HG02938 (cell line): ENCODE data around the gene ROBO2.

ENCODE experiments used
- ATAC-seq: cut with Tn5 transposase; IDR thresholded peaks from one replicate; pipeline ENCODE4 v1.9.1; 2021; ENCODE audit warnings: mild to moderate bottlenecking, moderate library complexity; ENCODE audit not compliant: unreplicated experiment

ROBO2 gene

DNA sequence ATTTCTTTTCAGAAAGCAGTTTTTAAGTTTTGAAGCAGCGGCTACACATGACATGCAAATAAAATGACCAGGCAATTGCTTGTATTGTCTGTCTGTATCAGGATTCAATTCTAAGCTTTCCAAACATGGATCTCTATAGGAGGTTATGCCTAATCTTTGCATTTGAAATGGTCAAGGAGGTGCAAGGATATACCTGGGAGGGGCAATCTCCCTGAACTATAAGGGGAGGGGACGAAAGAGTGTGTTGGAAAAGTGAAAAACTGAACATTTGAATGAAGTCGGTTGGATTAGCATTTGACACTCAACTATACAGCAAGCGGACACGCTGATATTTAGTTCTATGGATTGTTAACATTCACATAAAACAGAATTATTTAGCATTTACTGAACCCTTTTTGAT is 11.7 kb downstream of the ROBO2 start:
- ATAC-seq: no peak

DNA sequence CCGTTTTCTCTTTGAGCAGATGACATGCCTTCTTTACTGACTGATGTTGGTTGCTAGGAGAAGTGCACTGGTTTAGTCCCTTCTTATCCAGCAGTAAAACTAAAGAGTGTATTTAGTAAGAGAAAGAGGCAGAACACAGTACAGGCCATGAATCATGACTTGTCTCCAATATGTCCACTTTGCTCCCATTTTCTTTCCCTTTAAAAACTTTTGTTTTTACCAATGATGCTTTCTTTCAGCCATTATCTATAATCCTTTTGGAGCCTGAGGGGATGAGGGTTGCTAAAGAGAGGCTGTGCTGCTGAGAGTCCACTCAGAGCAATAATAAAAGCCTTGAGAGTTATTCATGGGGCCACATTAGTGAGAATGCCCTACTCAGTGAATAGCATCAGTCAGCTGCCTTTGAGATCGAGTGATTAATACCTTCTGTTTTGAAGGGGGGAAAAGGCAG is 12.2 kb downstream of the ROBO2 start:
- no peak for ATAC-seq

DNA sequence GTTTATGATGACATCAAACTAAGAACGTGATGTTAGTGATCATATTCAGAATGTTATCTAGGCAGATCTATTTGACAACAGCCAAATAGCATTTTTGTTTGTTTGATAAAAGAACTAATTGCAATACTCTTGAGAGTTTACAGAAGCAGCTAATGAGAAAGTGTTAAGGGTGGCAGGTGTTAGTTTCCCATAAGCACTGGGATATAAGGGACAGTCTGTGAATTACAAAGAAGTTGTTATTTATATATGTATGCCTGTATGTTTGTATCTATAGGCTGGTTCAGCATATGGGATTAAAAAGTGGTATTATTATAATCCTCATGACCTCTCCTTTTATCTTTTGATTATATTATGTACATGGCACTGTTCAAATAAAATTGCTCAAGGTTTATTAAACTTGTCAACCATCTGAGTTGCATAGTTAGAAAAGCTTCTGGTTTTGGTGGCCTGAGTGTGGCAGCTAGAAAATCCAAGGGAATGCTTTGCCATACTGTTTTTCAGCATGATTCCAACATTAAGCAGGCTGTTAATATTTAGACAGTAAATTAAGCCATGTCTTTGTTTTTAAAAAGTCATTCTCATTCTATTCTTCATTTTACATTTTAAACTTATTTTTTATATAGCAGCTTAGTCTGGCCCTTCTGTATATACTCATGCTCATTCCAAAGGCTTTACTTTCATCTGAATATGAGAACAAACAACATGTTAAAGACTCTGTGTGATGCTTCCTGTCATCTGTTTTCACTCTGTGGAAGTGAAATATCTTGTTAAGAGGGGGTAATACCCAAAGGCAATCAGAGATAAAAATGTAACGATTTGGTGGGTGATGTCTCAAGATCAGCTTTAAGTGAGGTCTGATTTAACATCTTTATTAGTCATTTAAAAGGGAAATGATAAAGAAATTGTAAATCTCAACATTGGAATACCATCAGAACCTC is 13.1 kb downstream of the ROBO2 start:
- ATAC-seq: no peak

DNA sequence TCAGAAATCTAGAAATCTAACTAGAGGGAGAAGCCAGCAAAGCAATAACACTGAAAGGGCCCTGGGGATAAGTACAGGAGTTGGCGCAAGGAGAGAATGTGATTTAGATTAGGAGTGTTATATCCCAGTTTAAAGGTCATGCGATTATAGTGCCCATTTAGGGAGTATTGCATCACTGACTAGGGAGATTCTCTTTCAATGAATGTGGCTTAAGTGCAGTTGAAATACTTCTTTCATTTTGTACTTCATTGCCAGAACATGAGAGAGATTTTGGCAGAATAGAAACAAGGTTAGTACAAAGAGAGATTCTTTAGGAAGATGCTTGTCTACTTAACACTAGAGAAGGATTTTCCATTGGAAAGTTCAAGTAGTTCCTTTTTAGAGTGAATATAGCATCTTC is 13.9 kb downstream of the ROBO2 start:
- no peak for ATAC-seq

DNA sequence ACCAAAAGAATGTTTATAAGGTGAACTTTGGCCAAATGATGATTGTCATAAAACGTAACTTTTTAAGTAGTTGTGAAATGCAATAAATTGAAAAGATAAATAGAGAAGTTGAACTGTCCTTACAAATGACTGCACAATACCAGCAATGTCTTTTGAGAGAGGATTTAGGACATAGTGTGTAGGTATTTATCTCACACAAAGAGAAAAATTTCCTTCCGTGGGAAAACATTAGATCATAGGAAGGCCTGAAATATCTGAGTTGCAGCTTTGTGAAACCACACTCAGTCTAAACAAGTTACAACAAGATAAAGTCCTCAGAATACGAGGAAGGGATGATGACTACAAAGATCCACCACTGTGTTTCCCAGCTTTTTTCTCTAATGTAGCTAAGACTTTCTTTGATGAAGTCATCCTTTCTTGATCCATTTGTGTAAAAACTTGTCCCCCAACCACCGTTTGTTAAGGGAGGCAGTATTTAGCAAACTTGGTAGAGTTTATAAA is 16.0 kb downstream of the ROBO2 start:
- ATAC-seq: no peak

DNA sequence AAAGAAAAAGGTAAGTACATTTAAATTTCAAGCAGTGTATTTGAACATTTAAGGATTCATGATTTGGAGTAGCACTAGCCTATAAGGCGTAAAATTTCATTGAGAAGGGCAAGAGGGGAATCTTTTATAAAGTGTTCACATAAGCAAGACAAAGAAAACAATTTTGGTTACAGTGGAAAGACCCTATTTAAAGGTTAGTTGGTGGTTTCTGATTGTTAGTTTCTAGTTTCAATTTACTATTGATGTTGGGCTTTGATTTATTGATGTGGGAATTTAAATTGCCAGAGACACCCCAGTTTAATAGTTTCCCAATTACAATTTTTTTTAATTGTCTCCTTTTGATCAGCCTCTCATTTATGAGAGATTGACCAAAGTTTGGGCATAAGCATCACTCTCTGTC is 19.5 kb downstream of the ROBO2 start:
- no peak for ATAC-seq

DNA sequence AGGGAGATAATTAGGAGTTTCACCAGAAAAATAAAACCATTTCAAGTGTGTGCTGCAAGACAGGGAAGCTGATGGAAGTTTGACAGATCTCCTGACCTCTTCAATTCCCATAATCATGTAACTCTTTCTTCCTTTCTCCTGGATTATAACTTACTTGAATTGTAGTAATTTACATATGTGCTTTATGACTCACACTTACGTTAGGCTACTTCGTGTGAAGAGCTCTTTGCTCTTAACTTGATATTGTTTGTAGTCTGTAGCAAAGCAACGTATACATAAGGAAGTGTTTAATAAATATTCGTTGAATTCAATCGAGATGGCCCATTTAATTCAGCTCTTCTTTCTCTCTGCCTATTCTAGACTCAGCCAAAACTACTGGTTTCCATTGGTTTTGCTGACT is 23.5 kb downstream of the ROBO2 start:
- ATAC-seq: no peak

DNA sequence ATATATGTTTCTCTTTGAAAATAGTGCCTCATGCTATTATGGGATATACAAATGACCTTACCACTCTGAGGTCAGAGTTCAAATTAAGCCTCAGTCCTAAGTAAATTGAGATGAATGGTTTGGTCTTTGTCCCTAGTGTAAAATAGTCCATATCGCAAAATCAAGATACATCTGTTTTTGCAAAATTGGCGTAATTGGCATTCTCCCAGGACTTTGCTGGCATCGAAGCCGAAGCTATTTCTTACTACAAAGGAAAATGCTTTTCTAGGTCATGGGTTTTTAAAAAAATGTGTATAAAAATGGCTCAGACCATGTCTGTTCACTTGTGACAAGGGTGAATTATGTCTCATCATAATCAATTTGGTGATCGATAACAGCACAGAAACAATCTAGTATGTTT is 25.9 kb downstream of the ROBO2 start:
- ATAC-seq: no peak

DNA sequence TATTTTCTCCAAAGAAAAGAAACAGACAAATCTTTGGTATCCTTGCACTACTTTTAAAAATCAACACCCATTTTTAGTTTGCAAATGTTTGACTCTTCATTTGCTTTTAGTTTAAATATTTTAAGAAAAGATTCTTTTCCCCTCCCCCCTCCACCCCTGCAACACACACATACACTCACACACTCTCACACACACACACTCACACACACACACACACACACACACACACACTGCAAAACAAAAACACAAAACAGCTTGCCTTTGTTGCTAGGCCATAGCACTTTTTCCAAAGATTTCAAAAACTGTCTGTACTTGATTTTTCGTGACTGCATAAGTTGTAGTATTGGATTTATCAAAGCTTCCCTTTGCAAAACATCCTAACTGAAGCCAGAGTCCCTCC is 26.9 kb downstream of the ROBO2 start:
- ATAC-seq: no peak

DNA sequence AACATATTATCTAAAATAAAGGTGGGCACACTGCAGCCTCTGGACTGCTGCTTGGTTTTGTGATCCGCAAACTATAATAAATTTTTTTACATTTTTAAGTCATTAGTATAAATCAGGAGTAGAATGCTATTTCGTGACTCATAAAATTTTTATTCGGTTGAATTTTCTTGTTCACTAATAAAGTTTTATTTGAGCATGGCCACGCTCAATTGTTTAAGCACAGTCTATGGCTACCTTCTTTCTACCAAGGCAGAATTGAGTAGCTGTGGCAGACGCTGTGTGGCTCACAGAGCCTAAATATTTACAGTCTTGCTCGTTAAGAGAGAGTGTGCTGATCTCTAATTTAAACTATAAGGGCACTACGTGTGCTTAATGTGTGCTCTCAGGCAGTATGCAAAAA is 28.9 kb downstream of the ROBO2 start:
- no peak for ATAC-seq

DNA sequence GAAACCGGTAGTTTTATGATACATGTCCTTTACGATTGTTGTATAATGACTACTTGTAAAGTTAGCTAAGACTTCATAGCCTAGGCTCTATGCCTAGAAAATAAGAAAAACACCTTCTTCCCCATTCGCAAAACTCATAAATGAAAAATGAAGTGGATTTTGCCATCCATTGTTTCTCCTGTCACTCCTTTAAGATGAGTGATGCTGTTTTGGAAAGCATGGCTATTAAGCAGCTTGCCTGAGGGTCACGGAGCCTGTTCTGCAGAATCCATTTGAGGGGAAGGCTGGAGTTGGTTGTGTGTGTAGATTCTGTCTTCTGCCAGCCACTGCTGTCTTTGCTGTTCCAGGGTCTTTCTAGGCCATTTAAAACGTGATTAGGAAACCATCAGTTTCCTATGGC is 31.5 kb downstream of the ROBO2 start:
- ATAC-seq: no peak

DNA sequence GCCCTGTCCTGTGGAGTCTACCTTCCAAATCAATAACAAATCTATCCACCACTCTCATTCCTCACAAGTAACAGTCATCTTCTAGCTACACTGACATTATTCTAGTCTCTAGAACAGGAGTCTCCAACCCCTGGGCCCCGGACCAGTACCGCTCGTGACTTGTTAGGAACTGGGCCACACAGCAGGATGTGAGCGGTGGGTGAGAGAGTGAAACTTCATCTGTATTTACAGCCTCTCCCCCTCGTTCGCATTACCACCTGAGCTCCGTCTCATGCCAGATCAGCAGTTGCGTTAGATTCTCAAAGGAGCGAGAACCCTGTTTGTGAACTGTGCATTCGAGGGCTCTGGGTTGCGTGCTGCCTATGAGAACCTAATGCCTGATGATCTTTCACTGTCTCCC is 31.9 kb downstream of the ROBO2 start:
- ATAC-seq: no peak

DNA sequence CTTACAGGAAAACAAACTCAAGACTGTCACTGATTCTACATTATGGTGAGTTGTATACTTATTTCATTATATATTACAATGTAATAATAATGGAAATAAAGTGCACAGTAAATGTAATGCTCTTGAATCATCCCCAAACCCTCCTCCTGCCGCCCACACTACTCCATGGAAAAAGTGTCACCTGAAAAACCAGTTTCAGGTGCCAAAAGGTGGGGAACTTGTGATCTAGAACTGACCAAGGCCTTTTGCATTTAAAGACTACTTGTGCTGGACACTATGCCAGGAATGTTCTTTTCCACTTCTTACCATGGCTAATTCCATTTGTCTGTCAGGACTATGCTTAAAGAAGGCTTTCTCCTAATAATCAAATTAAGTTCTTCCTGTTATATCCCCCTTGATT is 32.3 kb downstream of the ROBO2 start:
- no peak for ATAC-seq

DNA sequence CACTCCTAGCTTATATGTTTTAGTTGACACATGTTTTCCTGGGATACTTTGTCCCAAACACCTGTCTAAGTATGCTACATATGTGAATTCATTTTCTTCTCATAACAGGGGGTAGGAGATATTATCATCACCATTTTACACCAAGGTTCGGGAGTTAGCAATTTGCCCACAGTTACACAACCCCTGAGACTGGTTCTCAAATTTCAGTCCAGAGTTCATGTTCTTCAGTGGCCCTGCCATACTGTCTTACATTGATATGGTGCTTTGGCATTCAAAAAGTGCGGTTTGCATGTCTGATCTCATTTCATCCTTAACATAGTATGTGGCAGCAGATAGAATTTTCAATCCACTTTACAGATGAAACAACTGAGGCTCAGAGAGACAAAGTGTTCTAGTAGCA is 38.4 kb downstream of the ROBO2 start:
- no peak for ATAC-seq

DNA sequence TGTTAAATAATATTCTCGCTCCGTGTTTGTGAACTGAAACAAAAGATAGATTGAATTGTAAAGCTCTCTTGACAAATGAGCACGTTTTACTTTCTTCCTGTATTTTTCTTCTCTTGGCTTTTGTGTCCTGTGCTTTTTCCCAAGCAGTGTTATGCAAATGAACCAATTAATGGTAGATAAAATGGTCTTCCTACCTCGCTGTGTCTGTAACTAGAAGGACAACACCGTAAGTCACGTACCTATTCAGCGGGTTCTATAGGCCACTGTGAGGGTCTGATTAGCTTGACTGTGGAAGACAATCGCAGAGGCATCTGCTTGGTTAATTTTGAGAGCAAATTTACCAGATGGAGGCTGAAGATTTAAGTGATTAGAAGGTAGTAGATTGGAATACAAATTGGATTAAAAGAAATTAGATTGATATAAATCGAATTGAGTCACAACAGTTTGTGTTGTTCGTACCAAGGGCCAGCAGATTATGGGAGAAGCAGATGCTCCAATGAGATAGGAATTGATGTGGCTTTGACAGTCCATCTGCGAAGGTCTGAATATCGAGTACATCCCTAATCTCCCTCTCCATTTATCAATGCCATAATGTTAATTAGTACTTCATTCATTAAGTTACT is 40.2 kb downstream of the ROBO2 start:
- no peak for ATAC-seq

DNA sequence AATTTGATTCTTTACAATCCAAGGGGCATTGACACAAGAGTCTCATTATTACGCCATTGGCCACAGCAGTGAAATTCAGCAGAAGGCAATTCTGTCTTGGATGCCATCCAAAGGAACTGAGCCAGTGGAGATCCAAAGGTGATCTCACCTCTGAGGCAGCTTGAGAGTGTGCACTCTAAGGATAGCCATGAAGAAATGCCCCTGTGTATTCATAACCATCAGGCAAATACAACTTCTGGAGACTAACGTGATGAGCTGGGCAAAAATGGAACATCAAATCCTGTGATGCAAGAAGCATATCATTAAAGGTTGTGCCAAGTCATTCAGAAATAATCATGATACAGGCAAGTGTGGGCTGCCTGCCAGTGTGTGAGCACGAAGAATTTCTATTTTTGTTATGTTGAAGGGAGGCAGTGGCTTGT is 41.4 kb downstream of the ROBO2 start:
- no peak for ATAC-seq

DNA sequence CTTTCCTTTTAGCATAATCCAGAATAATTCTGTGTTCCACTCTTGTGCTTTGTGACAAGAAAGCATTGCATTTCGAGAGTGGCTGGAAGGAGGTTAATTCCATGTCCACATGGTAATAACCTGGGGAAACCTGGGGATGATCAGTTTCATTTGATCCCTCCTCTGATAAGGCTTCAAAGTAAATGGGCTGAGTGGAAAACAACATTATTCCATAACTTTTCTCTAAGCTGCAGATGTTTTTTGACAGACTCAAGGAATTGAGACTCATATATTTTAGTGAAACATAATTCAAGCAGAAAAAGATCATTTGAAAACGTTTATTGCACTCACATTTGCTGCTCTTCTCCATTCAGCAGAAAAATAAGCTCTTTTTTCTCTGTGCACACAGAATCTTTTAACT is 44.6 kb downstream of the ROBO2 start:
- ATAC-seq: no peak

DNA sequence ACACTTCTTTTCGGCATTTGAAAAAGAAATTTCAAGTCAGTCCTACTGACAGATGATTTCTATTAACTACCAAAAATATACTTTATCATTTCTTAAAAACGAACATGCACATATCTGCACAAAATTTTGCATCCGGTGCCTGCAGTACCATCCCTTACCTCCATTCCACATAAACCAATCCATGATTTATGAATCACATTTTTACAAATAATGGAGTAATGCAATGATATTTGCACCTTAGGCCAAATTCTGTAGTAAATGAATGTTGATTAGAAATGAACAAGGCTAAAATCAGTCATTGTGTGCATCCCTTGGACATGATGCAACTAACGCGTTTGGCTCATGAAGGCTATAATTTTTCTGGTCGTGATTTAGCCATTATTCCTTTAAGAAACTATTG is 46.5 kb downstream of the ROBO2 start:
- no peak for ATAC-seq

DNA sequence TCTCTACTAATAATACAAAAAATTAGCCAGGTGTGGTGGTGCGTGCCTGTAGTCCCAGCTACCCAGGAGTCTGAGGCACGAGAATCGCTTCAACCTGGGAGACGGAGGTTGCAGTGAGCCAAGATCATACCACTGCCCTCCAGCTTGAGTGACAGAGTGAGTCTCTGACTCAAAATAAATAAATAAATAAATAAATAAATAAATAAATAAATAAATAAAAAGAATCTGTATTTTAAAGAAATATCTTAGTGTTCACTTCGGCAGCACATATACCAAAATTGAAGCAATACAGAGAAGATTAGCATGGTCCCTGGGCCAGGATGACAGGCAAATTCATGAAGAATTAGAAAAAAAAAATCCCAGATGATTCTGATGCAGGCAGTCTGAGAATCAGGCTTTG is 51.9 kb downstream of the ROBO2 start:
- no peak for ATAC-seq

DNA sequence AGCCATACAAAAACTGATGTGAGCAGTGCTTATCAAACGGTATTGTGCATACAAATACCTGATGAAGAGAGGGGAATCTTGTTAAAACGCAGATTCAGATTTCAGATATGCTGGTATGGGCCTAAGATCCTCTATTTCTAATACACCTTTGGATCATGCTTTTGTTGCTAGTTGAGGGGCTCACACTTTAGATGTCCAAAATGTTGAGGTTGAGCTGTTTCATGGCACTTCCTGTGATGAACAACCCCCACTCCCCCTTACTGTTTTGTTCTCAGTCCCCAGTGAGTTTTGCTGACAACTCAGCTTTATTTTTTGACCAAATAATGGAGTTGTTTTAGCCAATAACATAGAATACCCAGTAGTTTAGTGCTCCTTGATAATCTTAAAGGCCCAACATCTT is 53.2 kb downstream of the ROBO2 start:
- no peak for ATAC-seq

DNA sequence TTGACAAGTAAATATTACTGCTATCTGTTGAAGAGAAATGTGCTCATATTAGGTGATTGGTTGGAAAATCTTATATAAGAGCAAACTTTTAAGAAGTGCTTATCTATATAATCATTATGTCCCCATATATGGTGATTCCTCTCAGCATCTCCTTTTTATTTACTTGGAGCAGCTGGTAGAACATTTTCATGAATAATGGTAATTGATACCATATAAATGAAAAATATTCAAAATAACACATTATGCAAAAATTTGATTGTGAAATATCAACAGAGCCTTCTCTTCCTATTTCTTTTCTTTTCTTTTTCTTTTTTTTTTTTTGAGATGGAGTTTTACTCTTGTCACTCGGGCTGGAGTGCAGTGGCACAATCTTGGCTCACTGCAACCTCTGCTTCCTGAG is 56.2 kb downstream of the ROBO2 start:
- ATAC-seq: no peak
